Measurements from ENCODE around the gene ZNF528.

ZNF528 gene

DNA sequence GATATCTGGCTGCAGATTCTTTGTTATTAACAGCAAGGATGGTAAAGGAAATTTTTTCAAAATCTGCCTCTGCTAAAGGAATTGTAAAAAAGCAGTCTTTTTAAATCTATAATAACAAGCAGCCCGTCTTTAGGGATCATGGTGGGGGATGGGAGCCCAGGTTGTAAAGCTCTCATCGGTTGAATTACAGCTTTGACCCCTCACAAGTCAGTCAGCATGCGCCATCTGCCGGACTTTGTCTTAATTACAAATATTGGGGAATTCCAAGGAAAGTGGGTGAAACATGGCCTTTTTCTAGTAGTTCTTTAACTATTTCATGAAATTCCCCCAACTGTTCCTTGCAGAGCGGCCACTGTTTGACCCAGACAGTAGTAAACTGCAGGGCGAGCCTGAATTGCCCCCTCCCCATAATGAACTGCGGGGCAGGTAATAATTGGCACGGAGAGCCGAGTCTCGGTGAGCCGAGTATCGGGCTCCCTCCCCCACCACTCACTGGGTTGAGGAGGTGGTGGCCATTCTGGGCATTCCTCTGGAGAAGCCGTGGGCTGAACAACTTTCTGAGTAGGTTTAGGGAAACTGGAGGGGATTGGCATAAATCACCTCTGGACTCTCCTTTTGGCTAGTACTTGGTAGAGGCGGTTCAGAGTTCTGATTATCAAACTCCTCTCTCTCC is 67.3 kb downstream of the ZNF528 start:
- no peak for TF ChIP-seq RARB (CRISPR knock-in tag; IDR thresholded peaks at IDR 0.05)
- TF ChIP-seq, protein P1, sequence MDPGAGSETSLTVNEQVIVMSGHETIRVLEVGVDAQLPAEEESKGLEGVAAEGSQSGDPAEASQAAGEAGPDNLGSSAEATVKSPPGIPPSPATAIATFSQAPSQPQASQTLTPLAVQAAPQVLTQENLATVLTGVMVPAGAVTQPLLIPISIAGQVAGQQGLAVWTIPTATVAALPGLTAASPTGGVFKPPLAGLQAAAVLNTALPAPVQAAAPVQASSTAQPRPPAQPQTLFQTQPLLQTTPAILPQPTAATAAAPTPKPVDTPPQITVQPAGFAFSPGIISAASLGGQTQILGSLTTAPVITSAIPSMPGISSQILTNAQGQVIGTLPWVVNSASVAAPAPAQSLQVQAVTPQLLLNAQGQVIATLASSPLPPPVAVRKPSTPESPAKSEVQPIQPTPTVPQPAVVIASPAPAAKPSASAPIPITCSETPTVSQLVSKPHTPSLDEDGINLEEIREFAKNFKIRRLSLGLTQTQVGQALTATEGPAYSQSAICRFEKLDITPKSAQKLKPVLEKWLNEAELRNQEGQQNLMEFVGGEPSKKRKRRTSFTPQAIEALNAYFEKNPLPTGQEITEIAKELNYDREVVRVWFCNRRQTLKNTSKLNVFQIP (CRISPR knock-in tag; IDR thresholded peaks at IDR 0.05; ENCODE audit: borderline replicate concordance, low read depth): no peak
- no peak for TF ChIP-seq SNAI2 (CRISPR knock-in tag; IDR thresholded peaks at IDR 0.05)
- TF ChIP-seq, protein P2, sequence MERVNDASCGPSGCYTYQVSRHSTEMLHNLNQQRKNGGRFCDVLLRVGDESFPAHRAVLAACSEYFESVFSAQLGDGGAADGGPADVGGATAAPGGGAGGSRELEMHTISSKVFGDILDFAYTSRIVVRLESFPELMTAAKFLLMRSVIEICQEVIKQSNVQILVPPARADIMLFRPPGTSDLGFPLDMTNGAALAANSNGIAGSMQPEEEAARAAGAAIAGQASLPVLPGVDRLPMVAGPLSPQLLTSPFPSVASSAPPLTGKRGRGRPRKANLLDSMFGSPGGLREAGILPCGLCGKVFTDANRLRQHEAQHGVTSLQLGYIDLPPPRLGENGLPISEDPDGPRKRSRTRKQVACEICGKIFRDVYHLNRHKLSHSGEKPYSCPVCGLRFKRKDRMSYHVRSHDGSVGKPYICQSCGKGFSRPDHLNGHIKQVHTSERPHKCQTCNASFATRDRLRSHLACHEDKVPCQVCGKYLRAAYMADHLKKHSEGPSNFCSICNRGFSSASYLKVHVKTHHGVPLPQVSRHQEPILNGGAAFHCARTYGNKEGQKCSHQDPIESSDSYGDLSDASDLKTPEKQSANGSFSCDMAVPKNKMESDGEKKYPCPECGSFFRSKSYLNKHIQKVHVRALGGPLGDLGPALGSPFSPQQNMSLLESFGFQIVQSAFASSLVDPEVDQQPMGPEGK (CRISPR knock-in tag; IDR thresholded peaks at IDR 0.05; ENCODE audit: borderline replicate concordance): no peak
- no peak for TF ChIP-seq GLIS3 (CRISPR knock-in tag; IDR thresholded peaks at IDR 0.05)
- no peak for TF ChIP-seq OSR1 (CRISPR knock-in tag; IDR thresholded peaks at IDR 0.05)
- TF ChIP-seq ZFP3 (CRISPR knock-in tag; IDR thresholded peaks at IDR 0.05): no peak
- TF ChIP-seq, protein P3, sequence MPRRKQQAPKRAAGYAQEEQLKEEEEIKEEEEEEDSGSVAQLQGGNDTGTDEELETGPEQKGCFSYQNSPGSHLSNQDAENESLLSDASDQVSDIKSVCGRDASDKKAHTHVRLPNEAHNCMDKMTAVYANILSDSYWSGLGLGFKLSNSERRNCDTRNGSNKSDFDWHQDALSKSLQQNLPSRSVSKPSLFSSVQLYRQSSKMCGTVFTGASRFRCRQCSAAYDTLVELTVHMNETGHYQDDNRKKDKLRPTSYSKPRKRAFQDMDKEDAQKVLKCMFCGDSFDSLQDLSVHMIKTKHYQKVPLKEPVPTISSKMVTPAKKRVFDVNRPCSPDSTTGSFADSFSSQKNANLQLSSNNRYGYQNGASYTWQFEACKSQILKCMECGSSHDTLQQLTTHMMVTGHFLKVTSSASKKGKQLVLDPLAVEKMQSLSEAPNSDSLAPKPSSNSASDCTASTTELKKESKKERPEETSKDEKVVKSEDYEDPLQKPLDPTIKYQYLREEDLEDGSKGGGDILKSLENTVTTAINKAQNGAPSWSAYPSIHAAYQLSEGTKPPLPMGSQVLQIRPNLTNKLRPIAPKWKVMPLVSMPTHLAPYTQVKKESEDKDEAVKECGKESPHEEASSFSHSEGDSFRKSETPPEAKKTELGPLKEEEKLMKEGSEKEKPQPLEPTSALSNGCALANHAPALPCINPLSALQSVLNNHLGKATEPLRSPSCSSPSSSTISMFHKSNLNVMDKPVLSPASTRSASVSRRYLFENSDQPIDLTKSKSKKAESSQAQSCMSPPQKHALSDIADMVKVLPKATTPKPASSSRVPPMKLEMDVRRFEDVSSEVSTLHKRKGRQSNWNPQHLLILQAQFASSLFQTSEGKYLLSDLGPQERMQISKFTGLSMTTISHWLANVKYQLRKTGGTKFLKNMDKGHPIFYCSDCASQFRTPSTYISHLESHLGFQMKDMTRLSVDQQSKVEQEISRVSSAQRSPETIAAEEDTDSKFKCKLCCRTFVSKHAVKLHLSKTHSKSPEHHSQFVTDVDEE (CRISPR knock-in tag; IDR thresholded peaks at IDR 0.05): no peak
- no peak for TF ChIP-seq TOX (CRISPR knock-in tag; IDR thresholded peaks at IDR 0.05; ENCODE audit: borderline replicate concordance)
- TF ChIP-seq ZNF565 (CRISPR knock-in tag; conservative IDR thresholded peaks at IDR 0.05; ENCODE audit: low read depth): no peak
- TF ChIP-seq BACH2 (CRISPR knock-in tag; IDR thresholded peaks at IDR 0.05; ENCODE audit: borderline replicate concordance): no peak
- TF ChIP-seq ZNF70 (CRISPR knock-in tag; IDR thresholded peaks at IDR 0.05): no peak
- no peak for TF ChIP-seq ZFP30 (CRISPR knock-in tag; IDR thresholded peaks at IDR 0.05)
- no peak for TF ChIP-seq ESRRG (CRISPR knock-in tag; IDR thresholded peaks at IDR 0.05)
- TF ChIP-seq, protein P4, sequence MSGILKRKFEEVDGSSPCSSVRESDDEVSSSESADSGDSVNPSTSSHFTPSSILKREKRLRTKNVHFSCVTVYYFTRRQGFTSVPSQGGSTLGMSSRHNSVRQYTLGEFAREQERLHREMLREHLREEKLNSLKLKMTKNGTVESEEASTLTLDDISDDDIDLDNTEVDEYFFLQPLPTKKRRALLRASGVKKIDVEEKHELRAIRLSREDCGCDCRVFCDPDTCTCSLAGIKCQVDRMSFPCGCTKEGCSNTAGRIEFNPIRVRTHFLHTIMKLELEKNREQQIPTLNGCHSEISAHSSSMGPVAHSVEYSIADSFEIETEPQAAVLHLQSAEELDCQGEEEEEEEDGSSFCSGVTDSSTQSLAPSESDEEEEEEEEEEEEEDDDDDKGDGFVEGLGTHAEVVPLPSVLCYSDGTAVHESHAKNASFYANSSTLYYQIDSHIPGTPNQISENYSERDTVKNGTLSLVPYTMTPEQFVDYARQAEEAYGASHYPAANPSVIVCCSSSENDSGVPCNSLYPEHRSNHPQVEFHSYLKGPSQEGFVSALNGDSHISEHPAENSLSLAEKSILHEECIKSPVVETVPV (CRISPR knock-in tag; IDR thresholded peaks at IDR 0.05): no peak
- no peak for TF ChIP-seq CSDC2 (CRISPR knock-in tag; IDR thresholded peaks at IDR 0.05)
- no peak for ATAC-seq

All from SK-N-SH treated with all-trans-retinoic acid at 6 μM for 48 hours (cell line).